Smooth muscle cell (in vitro differentiated cells): ENCODE results near the gene TBCD. TPM values are rescaled to one million over a fixed set of nuclear protein-coding genes. Genes with fewer than 3 reads are reported as not detected.

Experiments used
- DNase-seq: peaks from one replicate; lab custom pipeline; 2025; ENCODE audit not compliant: unreplicated experiment; lab: John Stamatoyannopoulos, UW
- H2AFZ ChIP-seq: fragments of 200-600 bp; sonication (generic); 2 replicates; pipeline ENCODE4 v1.6.0; 2016; ENCODE audit warnings: antibody characterized with exemption, low read depth, mild to moderate bottlenecking
- H3F3A ChIP-seq: fragments of 200-600 bp; sonication (generic); 2 replicates; pipeline ENCODE4 v1.6.0; 2017; ENCODE audit warnings: antibody characterized with exemption, low read depth
- H3K27ac ChIP-seq: fragments of 200-600 bp; sonication (generic); 2 replicates; pipeline ENCODE4 v1.5.1; 2016; ENCODE audit warnings: low read depth, mild to moderate bottlenecking
- H3K27me3 ChIP-seq: fragments of 200-600 bp; sonication (generic); 2 replicates; pipeline ENCODE4 v1.6.1; 2016; ENCODE audit warnings: low read depth, mild to moderate bottlenecking
- H3K36me3 ChIP-seq: fragments of 200-600 bp; sonication (generic); 2 replicates; pipeline ENCODE4 v1.5.1; 2016; ENCODE audit warnings: low read depth
- H3K4me1 ChIP-seq: fragments of 200-600 bp; sonication (generic); 2 replicates; pipeline ENCODE4 v1.5.1; 2016; ENCODE audit warnings: low read depth
- H3K4me2 ChIP-seq: fragments of 200-600 bp; sonication (generic); 2 replicates; pipeline ENCODE4 v1.6.0; 2016; ENCODE audit warnings: mild to moderate bottlenecking
- H3K4me3 ChIP-seq: fragments of 200-600 bp; sonication (generic); 2 replicates; pipeline ENCODE4 v1.5.1; 2016; ENCODE audit warnings: mild to moderate bottlenecking
- H3K79me2 ChIP-seq: fragments of 200-600 bp; sonication (generic); 2 replicates; pipeline ENCODE4 v1.6.0; 2016; ENCODE audit warnings: low read depth, mild to moderate bottlenecking
- H3K9ac ChIP-seq: fragments of 200-600 bp; sonication (generic); 2 replicates; pipeline ENCODE4 v1.6.0; 2016; ENCODE audit warnings: low read depth
- H3K9me3 ChIP-seq: fragments of 200-600 bp; sonication (generic); replicated peaks from 2 replicates; pipeline ENCODE4 v1.5.1; 2016; ENCODE audit warnings: low read depth
- H4K20me1 ChIP-seq: fragments of 200-600 bp; sonication (generic); 2 replicates; pipeline ENCODE4 v1.6.0; 2016; ENCODE audit warnings: low read depth
- CTCF ChIP-seq: fragments of 200-600 bp; sonication (generic); IDR thresholded peaks from 2 replicates; pipeline ENCODE4 v1.5.1; 2017; ENCODE audit warnings: borderline replicate concordance, mild to moderate bottlenecking, antibody characterized with exemption; ENCODE audit not compliant: insufficient read depth, poor library complexity, severe bottlenecking
- WGBS: methylation state at CpG from one replicate; pipeline ENCODE4 v1.1.7; 2016; ENCODE audit warnings: low lambda C conversion rate; 5-methylcytosine and 5-hydroxymethylcytosine counted together
- polyA plus RNA-seq: library from polyadenylated mRNA; unstranded; fragments of >200 nt; fragmentation: Nextera tagmentation; extraction: Ambion mirVana; gene quantifications from 2 replicates; pipeline ENCODE4 v1.2.1, GENCODE V29; 2016
- total RNA-seq: library from RNA; depleted of rRNA; stranded (reverse); fragments of >200 nt; gene quantifications from 2 replicates; pipeline ENCODE4 v1.2.3, GENCODE V29; 2014

The TBCD gene
- total and polyA plus RNA-seq, 2 experiments from 2014 or later = 29.1 to 38.8 TPM

GRCh38 chr17:82812058-82812457, 60.2 kb downstream of the TBCD start:
- Histone ChIP-seq H3F3A (no peaks in the 10 kb centered on the region), H3K27ac (no peak overlapping the region), H3K4me2 (no peak overlapping the region), H3K4me1 (no peaks in the 10 kb centered on the region), H3K79me2 (no peaks in the 10 kb centered on the region), H4K20me1 (no peaks in the 10 kb centered on the region), H2AFZ (no peak overlapping the region), H3K36me3 (no peaks in the 10 kb centered on the region), H3K9ac (no peak overlapping the region), H3K9me3 (no peaks in the 10 kb centered on the region), H3K27me3 (no peaks in the 10 kb centered on the region), H3K4me3 (no peak overlapping the region)
- no peak for DNase-seq
- TF ChIP-seq CTCF = no peak
- 91% methylated on average over 15 of the region's 15 CpGs for WGBS

- Histone ChIP-seq H3K9me3 (no peaks in the 10 kb centered on the region), H3K79me2 (no peaks in the 10 kb centered on the region), H3K27me3 (no peaks in the 10 kb centered on the region), H3K4me2 (no peak overlapping the region), H3K4me3 (no peak overlapping the region), H3K27ac (no peak overlapping the region), H3K9ac (no peak overlapping the region), H3K4me1 (no peaks in the 10 kb centered on the region), H4K20me1 (no peaks in the 10 kb centered on the region), H3F3A (no peaks in the 10 kb centered on the region), H3K36me3 (no peaks in the 10 kb centered on the region), H2AFZ (no peak overlapping the region)
- no peak for DNase-seq
- no peak for TF ChIP-seq CTCF
- 98% methylated on average over 13 of the region's 17 CpGs for WGBS
Observed at GRCh38 chr17:82812601-82813000, 60.7 kb downstream of the TBCD start.

- Histone ChIP-seq H4K20me1 (no peaks in the 10 kb centered on the region), H3K9me3 (no peaks in the 10 kb centered on the region), H3F3A (no peaks in the 10 kb centered on the region), H3K27ac (no peak overlapping the region), H3K4me1 (no peaks in the 10 kb centered on the region), H3K27me3 (no peaks in the 10 kb centered on the region), H3K4me3 (no peak overlapping the region), H3K79me2 (no peaks in the 10 kb centered on the region), H3K9ac (no peak overlapping the region), H2AFZ (no peak overlapping the region), H3K36me3 (no peaks in the 10 kb centered on the region), H3K4me2 (no peak overlapping the region)
- TF ChIP-seq CTCF = no peak
- WGBS = 84% methylated on average over 23 of the region's 23 CpGs
- no peak for DNase-seq
Observed at GRCh38 chr17:82813299-82814051, 61.6 kb downstream of the TBCD start.

- WGBS = 97% methylated on average over 14 of the region's 20 CpGs
- Histone ChIP-seq H3K4me1 (no peaks in the 10 kb centered on the region), H4K20me1 (no peaks in the 10 kb centered on the region), H3K9me3 (no peaks in the 10 kb centered on the region), H3K36me3 (no peaks in the 10 kb centered on the region), H3F3A (no peaks in the 10 kb centered on the region), H3K27ac (no peak overlapping the region), H3K4me3 (no peak overlapping the region), H3K9ac (no peak overlapping the region), H3K27me3 (no peaks in the 10 kb centered on the region), H3K79me2 (no peaks in the 10 kb centered on the region), H2AFZ (no peak overlapping the region), H3K4me2 (no peak overlapping the region)
- DNase-seq = no peak
- no peak for TF ChIP-seq CTCF
Observed at GRCh38 chr17:82814834-82815233, 63.0 kb downstream of the TBCD start.
